ENCODE data around the gene GLMP. TPM values are rescaled to one million over a fixed set of nuclear protein-coding genes. Genes with fewer than 3 reads are reported as not detected.
A peak's percentile ranks its signal among the peaks of the same experiment; 100 is the strongest.

Gene GLMP
- total RNA-seq, 1 experiment from 2014 or later, result 60.3 TPM

DNA sequence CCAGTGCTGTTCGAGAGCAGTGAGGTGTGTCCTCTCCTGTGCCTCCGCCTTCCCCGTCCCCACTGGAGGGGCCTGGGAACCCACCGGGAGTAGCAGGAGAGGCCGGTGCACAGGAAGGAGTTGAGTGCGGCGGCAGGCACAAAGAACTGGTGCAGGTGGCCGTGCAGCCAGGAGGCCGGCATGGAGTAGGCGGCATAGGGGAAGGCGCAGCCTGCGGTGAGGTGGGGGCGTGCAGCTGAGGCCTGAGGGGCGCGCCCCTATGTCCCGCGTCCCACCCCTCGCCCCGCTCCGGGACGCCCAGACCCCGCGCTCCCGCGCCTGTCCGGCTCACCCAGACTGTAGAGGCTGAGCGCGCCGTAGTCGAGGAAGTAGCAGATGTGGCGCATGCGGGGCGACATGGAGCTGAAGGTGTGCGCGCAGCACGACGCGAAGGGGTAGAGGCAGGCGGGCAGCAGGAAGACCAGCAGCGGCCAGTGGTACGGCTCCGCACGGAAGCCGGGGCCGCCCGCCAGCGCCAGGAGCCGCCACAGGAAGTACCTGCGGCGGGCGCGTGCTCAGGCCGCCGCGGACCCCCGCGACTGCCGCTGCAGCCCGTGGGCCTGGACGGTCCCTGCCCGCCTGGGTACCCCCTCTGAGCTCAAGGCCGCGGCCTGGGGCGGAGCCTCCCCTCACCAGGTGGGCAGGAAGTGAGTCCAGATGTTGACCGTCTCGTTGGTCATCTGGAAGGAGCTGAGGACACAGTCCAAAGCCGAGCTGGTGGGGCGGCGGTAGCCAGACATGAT is 49.8 kb downstream of the GLMP start (continued):
- TF ChIP-seq ELF4 (CRISPR knock-in tag; IDR thresholded peaks at IDR 0.05; ENCODE audit: low read depth) (0 out of 2 replicates have a peak, but pooled peaks have one; percentile 59), ZNF219 (CRISPR knock-in tag; IDR thresholded peaks at IDR 0.05; ENCODE audit: borderline replicate concordance) (0 out of 2 replicates have a peak, but pooled peaks have one; percentile 56), ZNF396 (CRISPR knock-in tag; IDR thresholded peaks at IDR 0.05; ENCODE audit: borderline replicate concordance) (no peak), TEAD1 (CRISPR knock-in tag; IDR thresholded peaks at IDR 0.05) (0 out of 2 replicates have a peak, but pooled peaks have one; percentile 77), IRF2 (CRISPR knock-in tag; IDR thresholded peaks at IDR 0.05; ENCODE audit: borderline replicate concordance, low read depth) (no peak), NFYB (CRISPR knock-in tag; conservative IDR thresholded peaks at IDR 0.05; ENCODE audit: low read depth) (0 out of 2 replicates have a peak, but pooled peaks have one; percentile 8), ESRRA (CRISPR knock-in tag; IDR thresholded peaks at IDR 0.05; ENCODE audit: borderline replicate concordance) (no peak), ZNF416 (CRISPR knock-in tag; IDR thresholded peaks at IDR 0.05) (0 out of 2 replicates have a peak, but pooled peaks have one; percentile 4), JAZF1 (CRISPR knock-in tag; IDR thresholded peaks at IDR 0.05) (no peak), RORB (CRISPR knock-in tag; IDR thresholded peaks at IDR 0.05) (no peak), ATF1 (CRISPR knock-in tag; IDR thresholded peaks at IDR 0.05) (peak; percentile 85; the same call in 1 of the 2 replicates), FOXP1 (CRISPR knock-in tag; IDR thresholded peaks at IDR 0.05; ENCODE audit: borderline replicate concordance) (no peak)
- TF ChIP-seq, protein P1, sequence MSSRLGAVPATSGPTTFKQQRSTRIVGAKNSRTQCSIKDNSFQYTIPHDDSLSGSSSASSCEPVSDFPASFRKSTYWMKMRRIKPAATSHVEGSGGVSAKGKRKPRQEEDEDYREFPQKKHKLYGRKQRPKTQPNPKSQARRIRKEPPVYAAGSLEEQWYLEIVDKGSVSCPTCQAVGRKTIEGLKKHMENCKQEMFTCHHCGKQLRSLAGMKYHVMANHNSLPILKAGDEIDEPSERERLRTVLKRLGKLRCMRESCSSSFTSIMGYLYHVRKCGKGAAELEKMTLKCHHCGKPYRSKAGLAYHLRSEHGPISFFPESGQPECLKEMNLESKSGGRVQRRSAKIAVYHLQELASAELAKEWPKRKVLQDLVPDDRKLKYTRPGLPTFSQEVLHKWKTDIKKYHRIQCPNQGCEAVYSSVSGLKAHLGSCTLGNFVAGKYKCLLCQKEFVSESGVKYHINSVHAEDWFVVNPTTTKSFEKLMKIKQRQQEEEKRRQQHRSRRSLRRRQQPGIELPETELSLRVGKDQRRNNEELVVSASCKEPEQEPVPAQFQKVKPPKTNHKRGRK (CRISPR knock-in tag; IDR thresholded peaks at IDR 0.05; ENCODE audit: borderline replicate concordance), result no peak
- TF ChIP-seq, protein P2, sequence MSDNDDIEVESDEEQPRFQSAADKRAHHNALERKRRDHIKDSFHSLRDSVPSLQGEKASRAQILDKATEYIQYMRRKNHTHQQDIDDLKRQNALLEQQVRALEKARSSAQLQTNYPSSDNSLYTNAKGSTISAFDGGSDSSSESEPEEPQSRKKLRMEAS (CRISPR knock-in tag; IDR thresholded peaks at IDR 0.05), result peak; percentile 91
- TF ChIP-seq, protein P3, sequence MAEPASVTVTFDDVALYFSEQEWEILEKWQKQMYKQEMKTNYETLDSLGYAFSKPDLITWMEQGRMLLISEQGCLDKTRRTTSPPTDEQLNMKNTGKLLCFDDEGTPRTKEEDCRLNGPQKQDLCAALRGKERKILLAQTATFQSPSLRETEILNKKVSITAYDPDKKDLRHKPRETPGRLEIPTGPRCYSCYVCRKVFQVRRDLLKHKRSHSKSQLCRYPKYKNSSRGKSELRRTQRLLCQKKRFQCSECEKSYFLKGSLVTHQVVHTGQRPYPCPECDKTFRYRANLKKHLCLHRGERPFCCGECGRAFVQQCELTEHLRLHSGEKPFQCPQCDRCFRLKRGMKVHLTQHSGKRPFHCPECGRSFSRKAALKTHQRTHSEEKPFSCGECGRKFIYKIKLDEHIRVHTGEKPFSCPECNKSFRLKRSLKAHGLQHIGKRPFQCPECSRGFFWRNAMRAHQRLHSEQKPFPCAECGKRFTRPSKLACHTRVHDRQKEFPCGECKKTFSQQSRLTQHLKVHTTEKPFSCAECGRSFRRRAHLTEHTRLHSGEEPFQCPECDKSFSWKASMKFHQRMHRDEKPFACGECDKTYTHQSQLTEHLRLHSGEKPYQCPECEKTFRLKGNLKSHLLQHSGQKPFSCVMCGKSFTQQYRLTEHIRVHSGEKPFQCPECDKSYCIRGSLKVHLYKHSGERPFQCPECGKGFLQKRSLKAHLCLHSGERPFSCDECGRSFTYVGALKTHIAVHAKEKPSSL (CRISPR knock-in tag; conservative IDR thresholded peaks at IDR 0.05), result no peak
- TF ChIP-seq, protein P4, sequence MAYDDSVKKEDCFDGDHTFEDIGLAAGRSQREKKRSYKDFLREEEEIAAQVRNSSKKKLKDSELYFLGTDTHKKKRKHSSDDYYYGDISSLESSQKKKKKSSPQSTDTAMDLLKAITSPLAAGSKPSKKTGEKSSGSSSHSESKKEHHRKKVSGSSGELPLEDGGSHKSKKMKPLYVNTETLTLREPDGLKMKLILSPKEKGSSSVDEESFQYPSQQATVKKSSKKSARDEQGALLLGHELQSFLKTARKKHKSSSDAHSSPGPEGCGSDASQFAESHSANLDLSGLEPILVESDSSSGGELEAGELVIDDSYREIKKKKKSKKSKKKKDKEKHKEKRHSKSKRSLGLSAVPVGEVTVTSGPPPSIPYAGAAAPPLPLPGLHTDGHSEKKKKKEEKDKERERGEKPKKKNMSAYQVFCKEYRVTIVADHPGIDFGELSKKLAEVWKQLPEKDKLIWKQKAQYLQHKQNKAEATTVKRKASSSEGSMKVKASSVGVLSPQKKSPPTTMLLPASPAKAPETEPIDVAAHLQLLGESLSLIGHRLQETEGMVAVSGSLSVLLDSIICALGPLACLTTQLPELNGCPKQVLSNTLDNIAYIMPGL (CRISPR knock-in tag; IDR thresholded peaks at IDR 0.05), result no peak; the same call in 1 of the 2 replicates
- TF ChIP-seq, protein P5, sequence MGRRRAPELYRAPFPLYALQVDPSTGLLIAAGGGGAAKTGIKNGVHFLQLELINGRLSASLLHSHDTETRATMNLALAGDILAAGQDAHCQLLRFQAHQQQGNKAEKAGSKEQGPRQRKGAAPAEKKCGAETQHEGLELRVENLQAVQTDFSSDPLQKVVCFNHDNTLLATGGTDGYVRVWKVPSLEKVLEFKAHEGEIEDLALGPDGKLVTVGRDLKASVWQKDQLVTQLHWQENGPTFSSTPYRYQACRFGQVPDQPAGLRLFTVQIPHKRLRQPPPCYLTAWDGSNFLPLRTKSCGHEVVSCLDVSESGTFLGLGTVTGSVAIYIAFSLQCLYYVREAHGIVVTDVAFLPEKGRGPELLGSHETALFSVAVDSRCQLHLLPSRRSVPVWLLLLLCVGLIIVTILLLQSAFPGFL (CRISPR knock-in tag; IDR thresholded peaks at IDR 0.05; ENCODE audit: borderline replicate concordance), result no peak
- TF ChIP-seq, protein P6, sequence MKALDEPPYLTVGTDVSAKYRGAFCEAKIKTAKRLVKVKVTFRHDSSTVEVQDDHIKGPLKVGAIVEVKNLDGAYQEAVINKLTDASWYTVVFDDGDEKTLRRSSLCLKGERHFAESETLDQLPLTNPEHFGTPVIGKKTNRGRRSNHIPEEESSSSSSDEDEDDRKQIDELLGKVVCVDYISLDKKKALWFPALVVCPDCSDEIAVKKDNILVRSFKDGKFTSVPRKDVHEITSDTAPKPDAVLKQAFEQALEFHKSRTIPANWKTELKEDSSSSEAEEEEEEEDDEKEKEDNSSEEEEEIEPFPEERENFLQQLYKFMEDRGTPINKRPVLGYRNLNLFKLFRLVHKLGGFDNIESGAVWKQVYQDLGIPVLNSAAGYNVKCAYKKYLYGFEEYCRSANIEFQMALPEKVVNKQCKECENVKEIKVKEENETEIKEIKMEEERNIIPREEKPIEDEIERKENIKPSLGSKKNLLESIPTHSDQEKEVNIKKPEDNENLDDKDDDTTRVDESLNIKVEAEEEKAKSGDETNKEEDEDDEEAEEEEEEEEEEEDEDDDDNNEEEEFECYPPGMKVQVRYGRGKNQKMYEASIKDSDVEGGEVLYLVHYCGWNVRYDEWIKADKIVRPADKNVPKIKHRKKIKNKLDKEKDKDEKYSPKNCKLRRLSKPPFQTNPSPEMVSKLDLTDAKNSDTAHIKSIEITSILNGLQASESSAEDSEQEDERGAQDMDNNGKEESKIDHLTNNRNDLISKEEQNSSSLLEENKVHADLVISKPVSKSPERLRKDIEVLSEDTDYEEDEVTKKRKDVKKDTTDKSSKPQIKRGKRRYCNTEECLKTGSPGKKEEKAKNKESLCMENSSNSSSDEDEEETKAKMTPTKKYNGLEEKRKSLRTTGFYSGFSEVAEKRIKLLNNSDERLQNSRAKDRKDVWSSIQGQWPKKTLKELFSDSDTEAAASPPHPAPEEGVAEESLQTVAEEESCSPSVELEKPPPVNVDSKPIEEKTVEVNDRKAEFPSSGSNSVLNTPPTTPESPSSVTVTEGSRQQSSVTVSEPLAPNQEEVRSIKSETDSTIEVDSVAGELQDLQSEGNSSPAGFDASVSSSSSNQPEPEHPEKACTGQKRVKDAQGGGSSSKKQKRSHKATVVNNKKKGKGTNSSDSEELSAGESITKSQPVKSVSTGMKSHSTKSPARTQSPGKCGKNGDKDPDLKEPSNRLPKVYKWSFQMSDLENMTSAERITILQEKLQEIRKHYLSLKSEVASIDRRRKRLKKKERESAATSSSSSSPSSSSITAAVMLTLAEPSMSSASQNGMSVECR (CRISPR knock-in tag; IDR thresholded peaks at IDR 0.05; ENCODE audit: borderline replicate concordance), result peak; percentile 90; the same call in 1 of the 2 replicates
- TF ChIP-seq, protein P7, sequence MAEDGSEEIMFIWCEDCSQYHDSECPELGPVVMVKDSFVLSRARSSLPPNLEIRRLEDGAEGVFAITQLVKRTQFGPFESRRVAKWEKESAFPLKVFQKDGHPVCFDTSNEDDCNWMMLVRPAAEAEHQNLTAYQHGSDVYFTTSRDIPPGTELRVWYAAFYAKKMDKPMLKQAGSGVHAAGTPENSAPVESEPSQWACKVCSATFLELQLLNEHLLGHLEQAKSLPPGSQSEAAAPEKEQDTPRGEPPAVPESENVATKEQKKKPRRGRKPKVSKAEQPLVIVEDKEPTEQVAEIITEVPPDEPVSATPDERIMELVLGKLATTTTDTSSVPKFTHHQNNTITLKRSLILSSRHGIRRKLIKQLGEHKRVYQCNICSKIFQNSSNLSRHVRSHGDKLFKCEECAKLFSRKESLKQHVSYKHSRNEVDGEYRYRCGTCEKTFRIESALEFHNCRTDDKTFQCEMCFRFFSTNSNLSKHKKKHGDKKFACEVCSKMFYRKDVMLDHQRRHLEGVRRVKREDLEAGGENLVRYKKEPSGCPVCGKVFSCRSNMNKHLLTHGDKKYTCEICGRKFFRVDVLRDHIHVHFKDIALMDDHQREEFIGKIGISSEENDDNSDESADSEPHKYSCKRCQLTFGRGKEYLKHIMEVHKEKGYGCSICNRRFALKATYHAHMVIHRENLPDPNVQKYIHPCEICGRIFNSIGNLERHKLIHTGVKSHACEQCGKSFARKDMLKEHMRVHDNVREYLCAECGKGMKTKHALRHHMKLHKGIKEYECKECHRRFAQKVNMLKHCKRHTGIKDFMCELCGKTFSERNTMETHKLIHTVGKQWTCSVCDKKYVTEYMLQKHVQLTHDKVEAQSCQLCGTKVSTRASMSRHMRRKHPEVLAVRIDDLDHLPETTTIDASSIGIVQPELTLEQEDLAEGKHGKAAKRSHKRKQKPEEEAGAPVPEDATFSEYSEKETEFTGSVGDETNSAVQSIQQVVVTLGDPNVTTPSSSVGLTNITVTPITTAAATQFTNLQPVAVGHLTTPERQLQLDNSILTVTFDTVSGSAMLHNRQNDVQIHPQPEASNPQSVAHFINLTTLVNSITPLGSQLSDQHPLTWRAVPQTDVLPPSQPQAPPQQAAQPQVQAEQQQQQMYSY (CRISPR knock-in tag; IDR thresholded peaks at IDR 0.05), result peak; percentile 56
- TF ChIP-seq, protein P8, sequence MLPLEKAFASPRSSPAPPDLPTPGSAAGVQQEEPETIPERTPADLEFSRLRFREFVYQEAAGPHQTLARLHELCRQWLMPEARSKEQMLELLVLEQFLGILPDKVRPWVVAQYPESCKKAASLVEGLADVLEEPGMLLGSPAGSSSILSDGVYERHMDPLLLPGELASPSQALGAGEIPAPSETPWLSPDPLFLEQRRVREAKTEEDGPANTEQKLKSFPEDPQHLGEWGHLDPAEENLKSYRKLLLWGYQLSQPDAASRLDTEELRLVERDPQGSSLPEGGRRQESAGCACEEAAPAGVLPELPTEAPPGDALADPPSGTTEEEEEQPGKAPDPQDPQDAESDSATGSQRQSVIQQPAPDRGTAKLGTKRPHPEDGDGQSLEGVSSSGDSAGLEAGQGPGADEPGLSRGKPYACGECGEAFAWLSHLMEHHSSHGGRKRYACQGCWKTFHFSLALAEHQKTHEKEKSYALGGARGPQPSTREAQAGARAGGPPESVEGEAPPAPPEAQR (CRISPR knock-in tag; IDR thresholded peaks at IDR 0.05), result no peak
